Progenitor cell of endocrine pancreas (in vitro differentiated cells): ENCODE data around the gene ST14. TPM values are rescaled to one million over a fixed set of nuclear protein-coding genes. Genes with fewer than 3 reads are reported as not detected.

Experiments used
- DNase-seq: peaks from one replicate; pipeline ENCODE4 v3.0.0; 2021; ENCODE audit warnings: low spot score; ENCODE audit not compliant: unreplicated experiment
- H3K27ac Mint-ChIP-seq: 2 replicates; pipeline ENCODE4 v1.8.0; 2021; ENCODE audit warnings: mild to moderate bottlenecking, moderate library complexity, mixed read lengths
- H3K27me3 Mint-ChIP-seq: 2 replicates; pipeline ENCODE4 v1.8.0; 2021; ENCODE audit warnings: mixed read lengths
- H3K36me3 Mint-ChIP-seq: 2 replicates; pipeline ENCODE4 v1.8.0; 2022; ENCODE audit warnings: mixed read lengths; ENCODE audit not compliant: insufficient read depth
- H3K4me1 Mint-ChIP-seq: 2 replicates; pipeline ENCODE4 v1.8.0; 2021; ENCODE audit warnings: low read depth, mixed read lengths
- H3K4me3 Mint-ChIP-seq: 2 replicates; pipeline ENCODE4 v1.8.0; 2021; ENCODE audit warnings: low read depth, mild to moderate bottlenecking, moderate library complexity, mixed read lengths
- H3K9me3 Mint-ChIP-seq: 2 replicates; pipeline ENCODE4 v1.8.0; 2021; ENCODE audit warnings: low read depth, mixed read lengths
- CTCF ChIP-seq: fragments of 200-600 bp; sonication (generic); IDR thresholded peaks from one replicate; pipeline ENCODE4 v1.5.0; 2021; ENCODE audit warnings: antibody characterized with exemption, mild to moderate bottlenecking; ENCODE audit not compliant: unreplicated experiment
- total RNA-seq: library from RNA; stranded (reverse); gene quantifications from 2 replicates; pipeline ENCODE4 v1.2.1, GENCODE V29; 2021

ST14 gene
- total RNA-seq, 1 donor from 2014 or later, result 94.9 TPM

DNA sequence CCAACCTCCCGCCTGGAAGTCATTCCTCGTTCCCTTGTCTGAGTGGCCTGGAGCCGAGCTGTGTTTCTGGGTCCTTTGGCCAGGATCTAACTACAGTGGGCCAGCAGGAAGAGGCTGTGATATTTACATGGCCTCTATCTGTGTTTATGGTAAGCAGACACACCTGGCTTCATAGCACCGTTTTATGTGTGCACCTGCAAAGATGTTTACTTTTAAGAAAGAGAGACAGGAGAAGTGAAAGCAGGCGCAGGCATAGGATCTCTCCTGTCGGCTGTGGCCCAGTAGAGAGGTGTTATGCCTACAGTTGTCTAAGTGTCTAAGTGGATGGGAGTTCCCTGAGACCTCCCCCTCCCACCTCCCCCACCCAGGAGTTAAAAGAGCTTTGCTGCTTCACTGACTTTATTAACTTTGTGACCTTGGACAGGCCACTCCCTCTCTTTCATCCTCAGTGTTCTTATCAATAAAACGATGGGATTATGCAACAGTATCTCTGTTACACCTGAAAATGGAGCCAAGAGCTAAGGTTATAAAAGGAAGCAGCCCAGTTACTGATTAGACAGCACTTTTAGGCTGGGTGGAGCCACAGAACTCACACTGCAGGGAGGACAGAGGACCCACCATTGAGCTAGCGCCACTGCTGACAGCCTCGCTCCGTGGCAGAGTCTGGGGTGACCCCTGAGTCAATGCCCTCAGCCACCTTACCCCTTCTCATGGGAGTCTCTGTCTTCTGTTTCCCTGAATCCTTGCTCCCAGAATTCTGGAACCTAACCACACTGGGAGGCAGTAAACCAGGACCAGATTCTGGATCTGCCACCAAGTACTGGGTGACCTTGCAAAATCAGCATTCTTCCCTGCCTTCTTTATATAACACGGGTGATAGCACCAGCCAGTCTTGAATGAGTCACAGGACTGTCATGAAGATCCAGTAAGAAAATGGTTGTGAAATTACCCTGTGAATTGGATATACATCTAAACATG lies 22.0 kb downstream of the ST14 start:
- no peaks in the 10 kb centered on the region for H3K9me3 Mint-ChIP-seq
- peak overlapping the region; percentile 95 for H3K27ac Mint-ChIP-seq
- peak overlapping the region; percentile 48 for H3K4me3 Mint-ChIP-seq
- DNase-seq, result no peak
- peaks cover 29% of the 10 kb centered on the region for H3K4me1 Mint-ChIP-seq
- peaks cover 5% of the 10 kb centered on the region for H3K36me3 Mint-ChIP-seq
- H3K27me3 Mint-ChIP-seq, result no peaks in the 10 kb centered on the region
- TF ChIP-seq CTCF, result no peak

- H3K36me3 Mint-ChIP-seq, result peaks cover 5% of the 10 kb centered on the region
Measured at GRCh38 chr11:130183878-130184610, 24.5 kb downstream of the ST14 start.

DNA sequence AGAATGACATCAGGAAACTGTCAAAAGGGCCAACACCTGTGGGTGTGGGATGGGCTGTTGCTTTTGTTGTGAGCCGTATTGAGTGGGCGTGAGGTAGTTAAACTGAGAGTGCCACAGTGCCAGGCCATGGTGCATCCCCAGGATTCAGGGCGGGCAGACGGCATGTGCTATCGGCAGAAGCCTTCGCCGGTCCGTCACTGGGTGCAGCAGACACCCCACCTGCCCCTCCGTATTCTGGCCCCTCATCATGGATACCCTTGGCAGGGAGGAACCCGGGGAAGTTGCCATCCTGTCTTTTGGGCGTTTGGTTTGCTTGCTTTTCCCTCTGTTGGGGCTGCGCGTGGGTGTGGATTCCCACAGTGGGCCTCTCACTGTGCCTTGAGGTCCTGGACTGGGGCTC lies 27.5 kb downstream of the ST14 start:
- no peak for DNase-seq
- H3K4me3 Mint-ChIP-seq, result no peak overlapping the region
- no peaks in the 10 kb centered on the region for H3K27me3 Mint-ChIP-seq
- H3K9me3 Mint-ChIP-seq, result no peaks in the 10 kb centered on the region
- H3K36me3 Mint-ChIP-seq, result peaks cover 15% of the 10 kb centered on the region
- H3K27ac Mint-ChIP-seq, result no peak overlapping the region
- peaks cover 3% of the 10 kb centered on the region for H3K4me1 Mint-ChIP-seq
- TF ChIP-seq CTCF, result no peak

More at GRCh38 chr11:130183878-130184610, 24.5 kb downstream of the ST14 start:
- Mint-ChIP-seq H3K27me3 (no peaks in the 10 kb centered on the region), H3K9me3 (no peaks in the 10 kb centered on the region), H3K27ac (no peak overlapping the region), H3K4me3 (no peak overlapping the region), H3K4me1 (peaks cover 26% of the 10 kb centered on the region)
- DNase-seq, result no peak
- no peak for TF ChIP-seq CTCF

DNA sequence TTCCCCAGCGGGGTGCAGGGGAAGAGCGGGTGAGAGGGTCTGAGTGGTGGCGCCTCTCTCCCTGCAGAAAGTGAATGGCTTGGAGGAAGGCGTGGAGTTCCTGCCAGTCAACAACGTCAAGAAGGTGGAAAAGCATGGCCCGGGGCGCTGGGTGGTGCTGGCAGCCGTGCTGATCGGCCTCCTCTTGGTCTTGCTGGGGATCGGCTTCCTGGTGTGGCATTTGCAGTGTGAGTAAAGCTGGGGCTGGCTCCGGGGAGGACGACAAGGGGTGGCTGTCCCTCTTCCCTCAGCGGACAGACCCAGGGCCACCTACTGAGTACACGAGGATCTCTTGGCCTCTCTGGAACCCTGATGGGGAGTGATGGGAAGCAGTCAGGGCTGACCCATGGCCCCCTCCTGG lies 28.5 kb downstream of the ST14 start:
- no peak overlapping the region for H3K4me3 Mint-ChIP-seq
- no peak for TF ChIP-seq CTCF
- H3K27me3 Mint-ChIP-seq, result no peaks in the 10 kb centered on the region
- H3K27ac Mint-ChIP-seq, result no peak overlapping the region
- DNase-seq, result no peak
- H3K9me3 Mint-ChIP-seq, result no peaks in the 10 kb centered on the region
- H3K4me1 Mint-ChIP-seq, result no peaks in the 10 kb centered on the region
- H3K36me3 Mint-ChIP-seq, result peaks cover 21% of the 10 kb centered on the region

- no peak overlapping the region for H3K4me3 Mint-ChIP-seq
- TF ChIP-seq CTCF, result no peak
- H3K36me3 Mint-ChIP-seq, result peaks cover 24% of the 10 kb centered on the region
- DNase-seq, result no peak
- no peaks in the 10 kb centered on the region for H3K9me3 Mint-ChIP-seq
- peak overlapping the region; percentile 45 for H3K27ac Mint-ChIP-seq
- H3K4me1 Mint-ChIP-seq, result no peaks in the 10 kb centered on the region
- H3K27me3 Mint-ChIP-seq, result no peaks in the 10 kb centered on the region
Measured at GRCh38 chr11:130188585-130189347, 29.2 kb downstream of the ST14 start.
